NCI-H1694 treated with DMSO at 0.1 percent for 48 hours (cell line): ENCODE results near the gene CAMK2A.
"Not testable (repeated sequence)": the region's sequence is repeated elsewhere in the genome, so short reads cannot be mapped to it uniquely, and the experiment has no call there.

Experiments
- DNase-seq: peaks from one replicate; lab custom pipeline; 2025; lab: John Stamatoyannopoulos, UW

Gene CAMK2A

DNA sequence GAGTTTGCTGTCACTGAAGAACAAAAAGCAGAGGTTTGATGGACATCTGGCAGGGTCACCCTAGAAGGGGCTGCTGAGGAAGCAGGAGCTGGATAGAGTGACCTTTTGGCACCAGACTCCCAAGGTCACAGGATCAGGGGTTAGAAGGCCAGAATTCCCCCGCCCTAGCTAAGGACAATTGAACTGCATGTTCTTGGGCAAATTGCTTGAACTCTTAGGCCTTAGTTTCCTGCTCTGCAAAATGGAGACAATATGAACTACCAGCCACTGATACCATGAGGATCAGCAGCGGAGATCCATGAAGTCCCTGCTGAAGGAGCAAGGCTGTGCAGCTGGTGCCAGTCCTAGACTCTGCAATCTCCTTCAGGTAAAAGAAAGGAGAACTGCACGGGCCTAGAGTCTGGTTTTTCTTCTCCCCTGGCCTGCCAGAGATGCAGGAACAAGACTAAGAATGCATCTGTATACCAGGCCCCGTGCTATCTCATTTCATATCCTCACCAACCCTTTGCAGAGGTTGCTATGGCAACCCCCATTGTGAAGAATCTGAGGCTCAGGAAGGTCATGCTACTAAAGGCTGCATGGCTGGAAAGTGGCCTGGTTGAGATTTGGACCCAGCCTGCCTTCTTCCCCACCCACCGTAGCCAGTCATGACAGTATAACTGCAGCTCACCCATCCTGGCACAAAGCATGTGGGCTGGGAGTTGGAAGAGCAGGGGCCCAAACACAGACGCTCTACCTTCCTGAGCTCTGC lies 33.7 kb downstream of the CAMK2A start:
- no peak for DNase-seq

DNA sequence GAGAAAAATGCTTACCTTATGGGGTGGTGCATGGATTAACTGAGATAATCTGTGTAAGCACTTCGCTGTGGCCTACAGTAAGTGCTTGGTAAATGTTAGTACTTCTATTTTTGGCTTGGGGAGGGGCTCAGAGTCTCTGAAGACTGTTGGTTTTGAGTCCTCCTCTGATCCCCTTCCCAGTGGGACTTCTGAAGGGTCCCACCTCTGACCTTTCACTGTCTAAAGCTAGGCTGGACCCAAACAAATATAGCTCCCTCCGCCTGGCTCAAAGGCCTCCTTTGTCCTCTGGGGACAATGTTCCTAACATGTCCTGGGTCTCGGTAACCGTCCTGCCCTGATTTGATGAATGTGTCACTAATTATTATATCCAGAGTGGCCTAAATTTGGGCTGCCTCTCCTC lies 34.8 kb downstream of the CAMK2A start:
- DNase-seq, result no peak

DNA sequence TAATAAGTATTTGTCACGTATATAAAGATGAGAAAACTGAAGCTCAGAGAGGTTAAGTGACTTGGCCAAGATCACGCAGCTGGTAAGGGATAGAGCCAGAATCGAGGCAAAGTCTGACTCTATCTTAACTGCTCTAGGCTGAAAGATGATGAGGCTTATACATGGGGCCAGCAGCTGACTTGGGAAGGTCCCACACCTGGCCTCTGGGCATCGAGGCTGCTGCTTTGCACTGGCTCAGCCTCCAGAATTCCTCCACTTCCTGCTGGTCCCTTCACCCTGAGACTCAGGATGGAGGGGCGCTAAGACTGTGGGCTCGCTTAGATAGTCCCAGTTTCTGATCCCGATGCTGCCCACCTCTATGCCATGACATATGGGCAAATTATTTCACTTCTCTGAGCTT lies 35.2 kb downstream of the CAMK2A start:
- no peak for DNase-seq

DNA sequence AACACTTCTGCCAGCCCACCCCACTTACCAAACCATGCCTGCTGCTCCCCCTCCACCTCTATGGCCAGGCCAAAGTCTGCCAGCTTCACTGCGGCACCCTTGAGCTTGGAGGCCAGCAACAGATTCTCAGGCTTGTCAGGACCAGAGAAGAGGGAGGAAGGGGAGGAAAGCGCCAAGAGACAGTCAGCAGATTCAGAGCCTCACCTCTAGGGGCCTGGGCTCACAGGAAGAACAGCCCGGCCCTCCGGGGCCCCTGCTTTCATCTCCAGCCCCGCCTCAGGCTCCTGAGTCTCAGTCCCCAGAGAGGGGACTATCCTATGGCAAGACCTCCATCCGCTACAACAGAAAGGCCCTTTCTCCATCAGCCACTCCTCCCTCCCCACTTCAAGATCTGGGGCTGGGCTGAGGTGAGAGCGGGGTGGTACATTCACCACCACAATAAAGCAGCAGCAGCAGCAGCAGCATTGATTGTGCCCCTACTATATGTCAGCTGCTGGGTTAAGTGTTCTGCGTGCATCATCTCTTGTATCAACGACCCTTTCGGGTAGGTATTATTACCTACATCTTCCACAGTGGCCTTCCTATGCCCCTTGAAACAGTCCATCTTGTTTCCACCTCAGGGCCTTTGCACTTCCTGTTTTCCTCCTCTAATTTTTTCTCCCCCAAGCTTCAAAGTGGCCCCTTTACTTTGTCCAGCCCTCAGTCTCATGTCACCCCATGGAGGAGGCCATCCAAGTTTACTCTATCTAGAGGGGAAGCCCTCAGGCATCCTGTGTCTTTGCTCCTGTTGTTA lies 36.0 kb downstream of the CAMK2A start:
- no peak for DNase-seq

DNA sequence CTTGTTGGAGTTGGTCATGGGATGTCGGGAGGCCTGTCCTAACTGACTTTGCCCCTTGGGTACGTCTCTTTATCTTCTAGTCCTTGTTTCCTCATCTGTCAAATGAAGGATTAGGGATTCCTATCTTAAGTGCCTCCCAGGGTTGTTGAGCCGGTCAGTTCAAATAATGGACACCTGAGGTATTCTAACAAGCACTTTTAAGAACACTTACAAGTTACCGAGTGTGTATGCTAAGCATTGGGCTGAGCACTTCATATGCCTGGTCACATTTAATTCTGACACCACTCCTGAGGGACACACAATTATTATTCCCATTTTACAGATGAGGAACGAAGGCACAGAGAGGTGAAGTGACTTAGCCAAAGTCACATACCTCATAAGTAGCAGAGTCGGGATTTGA lies 37.1 kb downstream of the CAMK2A start:
- no peak for DNase-seq

DNA sequence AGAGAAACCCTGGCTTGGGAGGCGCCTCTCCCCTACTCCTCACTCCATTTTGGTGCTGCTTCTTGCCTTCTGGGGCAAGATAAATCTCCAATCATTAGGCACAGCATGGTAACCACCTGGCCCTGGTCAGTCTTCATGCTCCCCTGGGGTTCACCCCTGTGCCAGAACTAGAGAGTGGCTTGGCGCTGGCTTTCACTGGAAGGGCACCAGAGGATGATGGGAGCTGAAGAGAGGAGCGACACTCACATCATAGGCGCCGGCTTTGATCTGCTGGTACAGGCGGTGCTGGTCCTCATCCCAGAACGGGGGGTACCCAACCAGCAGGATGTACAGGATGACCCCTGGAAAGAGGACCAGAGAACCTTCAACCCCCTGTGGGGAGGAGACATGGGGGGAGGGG lies 38.1 kb downstream of the CAMK2A start:
- no peak for DNase-seq

DNA sequence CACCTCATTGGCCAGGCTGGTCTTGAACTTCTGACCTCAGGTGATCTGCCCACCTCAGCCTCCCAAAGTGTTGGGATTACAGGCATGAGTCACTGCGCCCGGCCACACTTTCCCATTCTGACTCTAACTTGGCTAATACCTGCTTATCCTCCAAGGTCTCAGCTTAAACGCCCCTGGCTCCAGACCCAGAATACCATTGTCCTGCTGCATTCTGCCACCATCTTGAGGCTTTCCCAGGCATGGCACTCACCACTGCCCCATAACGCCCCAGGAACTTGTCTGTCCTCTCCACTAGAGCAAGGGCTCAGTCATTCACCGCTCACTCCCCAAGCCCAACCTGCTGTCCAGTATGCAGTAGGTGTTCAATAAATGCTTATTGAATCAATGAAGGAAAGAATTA lies 39.8 kb downstream of the CAMK2A start:
- DNase-seq, result no peak

DNA sequence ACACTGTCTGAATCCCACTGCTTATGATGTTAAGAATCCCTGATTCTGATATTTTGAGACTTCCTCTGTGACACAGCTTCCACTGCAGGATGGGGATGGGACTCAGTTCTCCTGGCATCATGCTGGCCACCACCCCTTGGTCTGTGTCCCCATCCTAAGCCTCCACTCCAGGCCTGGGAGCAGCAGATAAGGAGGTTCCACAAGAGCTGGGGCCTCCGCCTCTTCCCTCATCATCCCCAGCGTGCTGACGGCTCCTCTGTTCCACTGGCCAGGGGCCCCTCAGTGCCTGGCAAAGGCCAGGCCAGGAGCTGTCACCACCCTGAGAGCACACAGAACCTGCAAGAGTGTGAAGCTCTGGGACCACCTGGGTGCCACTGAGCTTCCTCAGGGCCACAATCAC lies 40.6 kb downstream of the CAMK2A start:
- DNase-seq, result no peak

DNA sequence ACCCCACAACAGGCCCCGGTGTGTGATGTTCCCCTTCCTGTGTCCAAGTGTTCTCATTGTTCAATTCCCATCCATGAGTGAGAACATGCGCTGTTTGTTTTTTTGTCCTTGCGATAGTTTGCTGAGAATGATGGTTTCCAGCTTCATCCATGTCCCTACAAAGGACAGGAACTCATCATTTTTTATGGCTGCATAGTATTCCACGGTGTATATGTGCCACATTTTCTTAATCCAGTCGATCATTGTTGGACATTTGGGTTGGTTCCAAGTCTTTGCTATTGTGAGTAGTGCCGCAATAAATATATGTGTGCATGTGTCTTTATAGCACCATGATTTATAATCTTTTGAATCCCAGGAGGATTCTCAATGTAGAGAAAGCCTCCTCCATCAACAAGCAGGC lies 41.1 kb downstream of the CAMK2A start:
- not testable (repeated sequence) for DNase-seq

DNA sequence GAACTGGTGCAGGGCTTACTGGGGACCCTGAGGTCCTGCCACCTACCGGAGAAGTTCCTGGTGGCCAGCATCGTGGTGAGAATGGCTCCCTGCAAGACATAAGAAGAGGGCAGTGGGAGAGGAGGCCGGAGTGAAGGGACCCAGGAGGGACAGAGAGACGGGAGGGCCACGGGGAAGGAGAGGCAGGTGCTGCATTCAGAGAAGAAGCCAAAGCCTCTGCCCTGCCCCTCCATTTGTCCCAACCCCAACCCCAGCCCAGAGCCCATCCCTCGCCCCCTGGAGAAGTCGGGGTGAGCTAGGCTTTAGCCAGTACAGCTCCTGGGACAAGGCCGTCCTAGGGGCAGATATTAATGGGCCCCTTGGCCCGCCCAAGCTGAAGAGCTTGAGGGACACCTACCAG lies 41.8 kb downstream of the CAMK2A start:
- no peak for DNase-seq

DNA sequence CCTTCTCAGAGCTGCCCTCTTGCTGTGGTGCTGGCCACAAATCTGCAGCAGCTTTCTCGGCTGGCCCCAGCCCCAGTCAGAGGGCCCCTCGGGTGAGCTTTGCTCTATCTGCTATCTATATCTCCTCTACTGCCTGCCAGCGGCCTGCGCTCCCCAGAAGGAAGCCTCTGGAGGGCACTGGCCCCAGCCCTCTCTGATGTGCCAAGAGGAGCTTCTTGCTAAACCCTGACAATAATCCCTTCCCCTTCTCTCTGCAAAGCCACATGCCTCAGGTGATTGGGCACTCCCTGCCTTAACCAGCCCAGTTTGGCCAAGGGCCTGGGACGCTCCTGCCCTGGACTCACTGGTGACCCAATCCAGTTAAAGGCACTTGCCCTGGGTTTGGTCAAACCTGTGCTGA lies 42.7 kb downstream of the CAMK2A start:
- DNase-seq, result no peak

DNA sequence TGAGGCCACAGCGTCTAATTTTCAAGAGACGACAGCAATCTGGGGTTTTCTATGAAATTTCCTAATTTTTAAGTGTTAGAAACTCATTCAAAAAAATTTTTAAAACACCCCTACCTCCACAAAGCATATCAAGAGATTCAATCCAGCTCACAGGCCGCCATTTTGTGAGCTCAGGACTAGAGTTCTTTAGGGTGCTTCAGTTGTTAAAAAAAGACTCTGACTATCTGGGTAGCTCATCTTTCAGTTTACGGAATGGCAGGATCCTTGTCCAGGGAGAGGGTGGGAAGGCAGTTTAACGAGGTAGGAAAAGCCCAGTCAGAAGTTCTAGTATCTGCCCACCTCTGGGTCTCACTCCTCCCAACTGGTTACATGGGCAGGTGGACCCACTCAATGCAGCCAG lies 43.1 kb downstream of the CAMK2A start:
- DNase-seq, result no peak

DNA sequence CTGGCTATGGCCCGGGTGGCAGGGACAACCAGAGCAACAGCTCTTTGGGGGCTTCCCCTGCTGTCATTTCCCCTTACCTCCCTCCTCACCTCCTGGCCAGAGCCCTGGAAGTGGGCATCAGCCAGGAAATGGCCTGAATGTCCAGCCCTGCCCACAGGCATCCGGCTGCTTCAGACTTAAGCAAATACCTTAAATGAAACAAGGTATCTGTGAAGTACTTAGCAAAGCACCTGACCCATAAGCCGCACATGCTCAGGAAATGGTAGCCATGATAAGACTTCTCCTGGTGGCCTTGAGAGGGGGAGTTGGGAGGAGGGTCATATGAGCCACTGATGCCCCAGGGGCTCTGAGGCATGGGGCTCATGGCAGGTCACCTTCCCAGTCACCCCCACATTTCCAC lies 43.8 kb downstream of the CAMK2A start:
- no peak for DNase-seq

DNA sequence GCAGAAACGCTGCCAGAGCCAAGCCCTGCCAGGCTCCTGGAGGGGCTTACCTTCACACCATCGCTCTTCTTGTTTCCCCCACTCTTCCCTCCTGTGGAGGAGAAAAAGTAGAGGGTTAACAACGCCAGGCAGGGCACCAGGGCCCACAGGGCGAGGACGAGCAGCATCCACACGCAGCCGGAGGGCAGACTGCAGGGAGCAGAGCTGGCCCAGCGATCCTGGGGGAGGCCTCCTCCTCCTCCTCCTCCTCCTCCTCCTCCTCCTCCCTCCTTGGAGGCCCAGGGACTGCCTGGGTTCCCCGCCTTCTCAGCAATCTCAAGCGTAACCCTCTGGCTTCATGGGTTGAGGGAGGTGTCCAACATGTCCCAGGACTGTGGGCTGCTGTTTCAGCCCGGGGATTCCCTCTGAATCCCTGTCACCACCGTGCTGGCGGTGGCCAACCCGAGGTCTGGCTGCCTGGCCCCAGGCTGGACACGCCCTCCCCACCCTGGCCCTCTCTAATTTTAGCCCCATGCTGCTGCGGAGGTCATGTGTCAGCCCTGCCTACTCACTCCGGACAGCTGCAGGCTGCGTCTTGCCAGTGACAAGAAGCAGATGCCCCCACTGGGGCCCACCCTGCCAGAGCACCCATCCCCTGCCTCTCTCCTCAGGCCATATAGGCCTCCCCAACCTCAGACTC lies 44.3 kb downstream of the CAMK2A start:
- DNase-seq, result no peak

DNA sequence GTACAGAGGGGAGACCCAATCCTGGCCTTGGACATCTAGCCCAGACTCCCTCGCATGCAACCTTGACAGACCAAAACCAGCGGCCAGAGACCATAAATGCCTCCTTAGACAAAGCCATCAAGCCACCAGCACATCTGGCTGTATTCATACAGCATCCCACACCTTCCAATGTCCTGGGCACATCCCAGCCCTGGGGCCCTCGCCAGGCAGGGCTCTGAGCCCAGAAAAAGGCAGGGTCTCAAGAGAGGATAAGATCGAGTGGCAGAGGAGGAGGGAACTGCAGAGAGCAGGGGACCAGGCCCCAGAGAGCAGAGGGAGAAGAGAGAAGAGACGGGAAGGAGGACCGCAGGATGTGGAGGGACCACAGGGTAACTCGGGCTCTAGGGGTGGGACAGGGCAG lies 45.4 kb downstream of the CAMK2A start:
- no peak for DNase-seq

DNA sequence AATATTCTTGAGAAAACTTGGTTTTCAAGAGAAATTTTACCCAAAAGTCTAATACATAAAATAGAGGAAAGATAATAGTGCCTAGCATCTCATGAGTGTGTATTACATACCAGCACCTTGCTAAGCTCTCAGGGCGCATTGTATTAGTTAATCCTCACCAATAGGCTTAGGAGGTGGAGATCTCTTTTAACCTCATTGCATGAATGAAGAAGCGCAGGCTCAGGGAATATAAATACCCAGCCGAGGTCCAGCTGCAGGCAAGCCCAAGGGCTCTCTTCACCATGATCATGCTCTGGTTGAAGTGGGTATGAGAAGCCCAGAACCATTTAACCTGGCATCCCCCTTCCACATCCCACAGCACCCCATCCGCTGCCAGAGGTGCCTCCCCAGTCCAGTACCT lies 46.0 kb downstream of the CAMK2A start:
- DNase-seq, result no peak

DNA sequence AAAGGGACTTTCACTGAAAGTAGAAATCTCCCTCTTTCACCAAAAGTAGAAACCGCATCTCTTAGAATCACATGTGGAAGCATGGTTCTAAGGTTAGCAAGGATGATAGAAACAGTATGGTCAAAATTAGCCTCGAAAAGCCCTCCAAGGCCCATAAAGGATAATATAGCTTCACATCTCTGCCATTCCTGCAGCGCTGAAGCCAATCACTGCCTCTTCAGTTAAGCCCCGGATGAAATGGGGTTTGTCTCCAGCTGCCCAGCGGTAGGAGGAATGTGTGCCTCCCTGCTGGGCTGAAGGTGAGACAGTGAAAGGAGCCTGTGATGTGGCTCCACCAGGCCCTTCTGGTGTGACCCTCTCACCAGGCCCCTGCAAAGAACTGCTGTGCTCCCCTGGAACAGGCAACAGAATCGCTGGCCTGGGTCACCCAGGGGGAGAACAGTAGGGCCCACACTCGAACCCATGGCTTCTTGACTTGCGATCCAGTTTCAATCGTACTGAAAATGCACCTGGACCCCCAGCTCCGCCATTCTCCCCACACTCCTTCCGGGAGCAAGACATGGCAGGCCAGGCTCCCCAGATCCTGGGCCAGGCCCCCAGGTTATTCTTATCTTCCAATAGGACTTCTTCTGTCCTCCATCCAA lies 47.2 kb downstream of the CAMK2A start:
- no peak for DNase-seq

DNA sequence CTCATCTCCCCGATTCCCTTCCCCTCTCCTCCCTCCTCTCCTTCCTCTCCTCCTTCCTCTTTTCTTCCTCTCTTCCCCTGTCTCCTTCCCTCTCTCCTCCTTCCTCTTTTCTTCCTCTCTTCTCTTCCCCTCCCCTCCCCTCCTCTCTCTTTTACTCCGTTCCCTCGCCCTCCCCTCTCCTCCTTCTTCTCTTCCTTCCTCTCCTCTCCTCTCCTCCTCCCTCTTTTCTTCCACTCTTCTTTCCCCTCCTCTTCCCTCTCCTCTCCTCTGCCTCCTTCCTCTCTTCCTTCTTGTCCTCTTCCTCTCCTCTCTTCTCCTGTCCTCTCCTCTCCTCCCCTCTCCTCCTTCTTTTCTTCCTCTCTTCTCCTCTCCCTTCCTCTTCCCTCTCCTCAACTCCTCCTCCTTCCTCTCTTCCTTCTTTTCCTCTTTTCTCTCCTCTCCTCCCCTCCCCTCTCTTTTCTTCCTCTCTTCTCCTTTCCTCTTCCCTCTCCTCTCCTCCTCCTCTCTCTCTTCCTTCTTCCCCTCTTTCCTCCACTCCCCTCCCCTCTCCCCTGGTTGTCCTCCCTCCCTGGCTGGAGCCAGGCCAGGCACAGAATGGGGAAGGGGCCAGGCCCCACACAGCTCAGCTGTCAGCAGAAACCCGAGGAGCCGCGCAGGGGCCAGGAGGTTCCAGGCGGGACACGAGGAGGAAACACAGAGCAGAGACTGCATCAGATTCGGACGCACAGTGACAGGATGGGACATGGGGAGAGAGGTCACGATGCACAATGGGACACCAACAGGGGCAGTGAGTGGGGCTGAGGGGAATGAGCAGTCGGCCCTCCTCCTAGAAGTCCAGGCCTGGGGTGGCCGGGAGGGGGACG lies 48.0 kb downstream of the CAMK2A start:
- DNase-seq, result no peak

DNA sequence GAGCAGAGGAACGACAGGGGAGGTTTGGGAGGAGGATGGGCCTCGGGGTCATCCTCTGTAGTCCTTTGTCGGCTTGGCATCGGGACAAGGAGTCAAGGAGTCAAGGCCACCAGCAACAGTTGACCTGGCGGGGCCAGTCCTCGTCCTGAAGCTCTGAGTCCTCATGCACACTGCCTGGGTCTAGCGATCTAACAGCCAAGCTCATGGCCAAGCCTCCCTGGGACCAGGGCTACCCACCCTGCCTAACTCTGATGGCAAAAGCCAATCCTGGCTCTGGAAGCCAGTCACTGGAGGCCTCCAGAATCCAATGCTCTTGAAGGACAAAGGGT lies 49.8 kb downstream of the CAMK2A start:
- DNase-seq, result no peak

DNA sequence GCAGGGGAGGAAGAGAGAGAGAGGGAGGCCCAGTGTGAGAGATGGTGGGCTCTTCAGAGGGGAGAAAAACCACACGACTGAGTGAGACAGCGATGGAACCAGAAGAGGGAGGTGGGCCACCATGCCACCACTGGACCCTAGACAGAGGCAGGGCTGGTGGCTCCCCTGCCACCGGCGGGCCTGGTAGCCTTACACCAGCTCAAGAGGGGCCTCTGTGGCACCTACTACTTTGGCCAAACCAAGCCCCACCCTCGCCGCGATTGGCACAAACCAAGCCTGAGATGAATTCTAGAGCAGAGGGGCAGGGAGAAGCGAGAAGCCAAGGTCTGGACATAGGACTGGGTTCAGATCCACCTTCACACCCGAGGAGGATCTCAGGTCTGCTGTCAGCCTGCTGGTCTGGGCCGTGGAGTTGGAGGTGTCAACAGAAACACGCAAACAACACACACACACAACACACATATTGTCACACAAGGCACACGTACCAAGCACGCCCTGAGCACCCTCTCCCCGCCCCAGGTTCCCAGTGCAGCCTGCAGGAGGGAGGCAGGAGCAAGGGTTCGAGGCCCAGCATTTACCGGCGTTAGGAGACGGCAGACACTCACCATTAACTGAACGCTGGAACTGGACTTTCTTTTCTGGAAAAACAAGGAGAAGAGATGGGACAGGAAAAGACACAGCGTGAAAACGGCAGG lies 50.3 kb downstream of the CAMK2A start:
- DNase-seq, result no peak

DNA sequence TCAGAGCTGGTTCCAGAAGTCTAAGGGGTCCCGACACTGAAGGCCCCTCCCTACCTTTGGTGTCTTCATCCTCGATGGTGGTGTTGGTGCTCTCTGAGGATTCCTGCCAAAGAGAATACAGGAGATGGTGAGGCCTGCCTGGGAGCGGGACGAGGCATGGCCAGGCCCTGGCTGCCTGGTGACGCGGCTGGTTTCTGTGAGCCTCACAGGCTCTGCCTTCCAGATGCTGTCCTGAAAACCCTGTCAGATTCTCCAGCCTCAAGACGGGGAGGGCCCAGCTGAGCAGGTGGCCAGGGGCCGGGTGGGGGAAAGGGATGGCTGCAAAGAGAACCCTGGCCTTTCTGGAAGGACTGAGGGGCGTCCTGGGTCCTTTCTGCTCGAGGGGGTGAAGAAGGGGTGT lies 50.9 kb downstream of the CAMK2A start:
- no peak for DNase-seq
